Activated CD8-positive, alpha-beta memory T cell treated with anti-CD3 and anti-CD28 coated beads, Interleukin-2, amount 10 ng/mL, durations not matched to agents 7 days and 5 days (primary cell): ENCODE measurements around the gene TRIM63. TPM values are rescaled to one million over a fixed set of nuclear protein-coding genes. Genes with fewer than 3 reads are reported as not detected.

Source experiments
- ATAC-seq: fragments of 150-1000 bp; cut with Tn5 transposase; one replicate; pipeline ENCODE4 v1.10.0; 2021; ENCODE audit warnings: moderate library complexity
- CTCF ChIA-PET: fragments of 350-600 bp; sonication (Branson Sonifier 250); formaldehyde crosslinking; loops from one replicate; lab custom pipeline; 2021; ENCODE audit warnings: antibody characterized with exemption; lab: Charles Lee
- DNase-seq: peaks from one replicate; pipeline ENCODE4 v3.0.0-alpha.2; 2020
- H3K27ac Mint-ChIP-seq: one replicate; pipeline ENCODE4 v1.8.0; 2021; ENCODE audit warnings: mild to moderate bottlenecking, mixed read lengths
- H3K27me3 Mint-ChIP-seq: one replicate; pipeline ENCODE4 v1.8.0; 2021; ENCODE audit warnings: mixed read lengths
- H3K36me3 Mint-ChIP-seq: one replicate; pipeline ENCODE4 v1.8.0; 2021; ENCODE audit warnings: mild to moderate bottlenecking, mixed read lengths
- H3K4me1 Mint-ChIP-seq: one replicate; pipeline ENCODE4 v1.8.0; 2021; ENCODE audit warnings: mixed read lengths
- H3K4me3 Mint-ChIP-seq: one replicate; pipeline ENCODE4 v1.8.0; 2021; ENCODE audit warnings: mild to moderate bottlenecking, moderate library complexity, mixed read lengths
- H3K9me3 Mint-ChIP-seq: one replicate; pipeline ENCODE4 v1.8.0; 2022; ENCODE audit warnings: low read depth, mixed read lengths
- total RNA-seq, 2 experiments: library from RNA; stranded (reverse); gene quantifications; one replicate each; pipeline ENCODE4 v1.2.3, GENCODE V29; 2021

Gene TRIM63
- total RNA-seq, 2 experiments from 2014 or later: not detected

- no peak overlapping the region for H3K27ac Mint-ChIP-seq
- H3K4me1 Mint-ChIP-seq: peaks cover 8% of the 10 kb centered on the region
- no peaks in the 10 kb centered on the region for H3K9me3 Mint-ChIP-seq
- no peak for ATAC-seq
- no peak overlapping the region for H3K4me3 Mint-ChIP-seq
- peaks cover 12% of the 10 kb centered on the region for H3K27me3 Mint-ChIP-seq
- no peak for DNase-seq
- CTCF ChIA-PET: interaction anchor here (0.7 to 0.8 kb wide), 2 partner anchors 112 to 137 kb away, joined by 3 read pairs; partner anchors contain the start of gene ZNF593
- H3K36me3 Mint-ChIP-seq: no peaks in the 10 kb centered on the region
Observed at GRCh38 chr1:26032656-26033357, 34.6 kb downstream of the TRIM63 start.

GRCh38 chr1:26031611-26032220 lies 35.7 kb downstream of the TRIM63 start:
- peaks cover 8% of the 10 kb centered on the region for H3K4me1 Mint-ChIP-seq
- H3K9me3 Mint-ChIP-seq: no peaks in the 10 kb centered on the region
- ATAC-seq: no peak
- DNase-seq: no peak
- no peak overlapping the region for H3K27ac Mint-ChIP-seq
- no peaks in the 10 kb centered on the region for H3K36me3 Mint-ChIP-seq
- no peak overlapping the region for H3K4me3 Mint-ChIP-seq
- peaks cover 12% of the 10 kb centered on the region for H3K27me3 Mint-ChIP-seq
- CTCF ChIA-PET: interaction anchor here (1.0 to 1.2 kb wide), 2 partner anchors 113 to 138 kb away, joined by 3 to 4 read pairs; partner anchors contain the start of gene ZNF593

DNA sequence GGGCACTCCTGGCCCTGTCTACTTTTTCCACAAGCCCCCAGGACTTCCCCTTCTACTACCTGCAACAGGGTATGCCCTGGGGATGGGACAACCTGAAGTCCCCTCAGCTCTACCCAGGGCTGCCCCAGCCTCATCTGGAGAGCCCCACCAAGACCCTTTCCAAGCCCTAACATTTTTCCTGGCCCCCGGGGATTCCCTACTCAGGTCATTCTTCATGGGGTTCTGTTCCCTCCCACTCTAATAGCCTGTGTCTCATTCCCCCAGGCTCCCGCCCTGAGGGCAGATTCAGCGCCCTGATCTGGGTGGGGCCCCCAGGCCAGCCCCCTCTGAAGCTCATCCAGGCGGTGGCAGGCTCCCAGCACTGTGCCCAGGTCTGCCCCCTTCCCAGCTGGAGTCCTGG lies 36.2 kb downstream of the TRIM63 start:
- no peaks in the 10 kb centered on the region for H3K36me3 Mint-ChIP-seq
- H3K4me1 Mint-ChIP-seq: peaks cover 8% of the 10 kb centered on the region
- no peak overlapping the region for H3K27ac Mint-ChIP-seq
- ATAC-seq (no peak), DNase-seq (no peak)
- CTCF ChIA-PET: interaction anchor here (1.0 to 1.2 kb wide), 2 partner anchors 113 to 139 kb away, joined by 3 to 4 read pairs; partner anchors contain the start of gene ZNF593
- peaks cover 12% of the 10 kb centered on the region for H3K27me3 Mint-ChIP-seq
- H3K4me3 Mint-ChIP-seq: no peak overlapping the region
- no peaks in the 10 kb centered on the region for H3K9me3 Mint-ChIP-seq

DNA sequence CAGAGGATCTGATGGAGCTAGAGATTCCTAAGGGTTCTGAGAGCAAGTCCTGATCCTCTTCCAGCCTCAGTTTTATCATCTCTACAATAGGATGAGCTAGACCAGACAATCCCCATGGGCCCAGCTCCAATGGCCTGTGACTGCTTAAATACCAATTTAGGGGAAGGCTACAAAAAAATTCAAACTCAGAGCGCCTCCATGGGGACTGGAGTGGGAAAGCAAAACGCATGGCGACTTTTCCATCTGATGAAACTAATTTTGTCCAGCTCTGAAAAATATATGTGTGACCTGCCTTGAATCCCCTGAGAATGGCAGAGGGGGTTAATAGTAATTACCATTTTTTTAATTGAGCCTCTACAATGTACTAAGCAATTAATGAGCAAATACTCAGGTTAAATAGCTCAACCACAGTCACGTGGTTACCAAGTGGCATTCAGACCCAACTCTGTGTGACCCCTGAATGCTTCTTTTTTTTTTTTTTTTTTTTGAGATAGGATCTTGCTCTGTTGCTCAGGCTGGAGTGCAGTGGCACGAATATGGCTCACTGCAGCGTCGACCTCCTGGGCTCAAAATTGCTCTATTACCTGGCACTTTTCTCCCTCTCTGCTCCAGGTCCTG lies 37.5 kb downstream of the TRIM63 start:
- Mint-ChIP-seq H3K4me3 (no peak overlapping the region), H3K27ac (no peak overlapping the region), H3K4me1 (peaks cover 6% of the 10 kb centered on the region), H3K9me3 (no peaks in the 10 kb centered on the region), H3K27me3 (peaks cover 12% of the 10 kb centered on the region), H3K36me3 (no peaks in the 10 kb centered on the region)
- no peak for DNase-seq
- ATAC-seq: no peak
- CTCF ChIA-PET: interaction anchor here (0.8 to 0.9 kb wide), 3 partner anchors 9 to 134 kb away, joined by 3 to 4 read pairs (median 3); no protein-coding TSS in a partner anchor

- Mint-ChIP-seq H3K27me3 (peaks cover 4% of the 10 kb centered on the region), H3K36me3 (no peaks in the 10 kb centered on the region), H3K4me3 (no peak overlapping the region), H3K9me3 (no peaks in the 10 kb centered on the region), H3K27ac (no peak overlapping the region), H3K4me1 (no peaks in the 10 kb centered on the region)
- no peak for DNase-seq
- CTCF ChIA-PET: interaction anchor here (0.8 to 0.9 kb wide), 3 partner anchors 10 to 134 kb away, joined by 3 to 4 read pairs (median 3); no protein-coding TSS in a partner anchor
- ATAC-seq: no peak
Observed at GRCh38 chr1:26029054-26029863, 38.2 kb downstream of the TRIM63 start.

DNA sequence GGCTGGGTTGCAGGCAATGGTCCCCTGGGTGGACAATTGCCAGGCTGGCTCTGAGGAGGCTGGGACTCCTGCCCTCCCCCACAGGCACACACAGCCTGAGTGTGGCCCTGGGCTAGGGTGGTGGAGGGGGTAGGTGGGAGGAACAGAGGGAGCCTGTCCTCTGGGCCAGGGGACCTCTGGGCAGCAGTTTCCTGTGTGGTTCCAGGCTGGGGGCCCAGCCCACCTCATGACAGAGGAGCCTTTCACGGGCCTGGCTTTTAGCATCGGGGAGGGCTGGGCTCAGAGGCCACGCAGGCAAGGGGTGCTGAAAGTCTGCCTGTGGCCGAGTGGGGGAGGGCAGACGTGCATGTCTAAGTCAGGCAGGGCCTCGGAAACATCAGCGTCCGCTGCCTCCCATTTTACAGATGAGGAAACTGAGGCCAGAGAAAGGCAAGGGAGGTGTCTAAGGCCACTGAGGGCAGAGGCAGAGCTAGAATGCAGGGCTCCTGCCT lies 38.9 kb downstream of the TRIM63 start:
- Mint-ChIP-seq H3K27ac (no peak overlapping the region), H3K36me3 (no peaks in the 10 kb centered on the region), H3K4me3 (no peak overlapping the region), H3K9me3 (no peaks in the 10 kb centered on the region), H3K27me3 (no peaks in the 10 kb centered on the region), H3K4me1 (no peaks in the 10 kb centered on the region)
- CTCF ChIA-PET: no interaction called here
- DNase-seq: no peak
- ATAC-seq: no peak

- H3K36me3 Mint-ChIP-seq: no peaks in the 10 kb centered on the region
- H3K27me3 Mint-ChIP-seq: no peaks in the 10 kb centered on the region
- no peak overlapping the region for H3K27ac Mint-ChIP-seq
- H3K4me3 Mint-ChIP-seq: no peak overlapping the region
- no peaks in the 10 kb centered on the region for H3K9me3 Mint-ChIP-seq
- CTCF ChIA-PET: interaction anchor here (1.2 to 2.3 kb wide), 5 partner anchors 8 to 142 kb away, joined by 3 to 11 read pairs (median 5); partner anchors contain the start of gene ZNF593
- DNase-seq: no peak
- ATAC-seq: no peak
- H3K4me1 Mint-ChIP-seq: no peaks in the 10 kb centered on the region
Observed at GRCh38 chr1:26027716-26028489, 39.5 kb downstream of the TRIM63 start.

- no peak overlapping the region for H3K27ac Mint-ChIP-seq
- no peak overlapping the region for H3K4me3 Mint-ChIP-seq
- DNase-seq (no peak), ATAC-seq (no peak)
- no peaks in the 10 kb centered on the region for H3K36me3 Mint-ChIP-seq
- CTCF ChIA-PET: interaction anchor here (1.7 to 2.3 kb wide), 2 partner anchors 11 kb away, joined by 4 to 11 read pairs; no protein-coding TSS in a partner anchor
- H3K27me3 Mint-ChIP-seq: no peaks in the 10 kb centered on the region
- no peaks in the 10 kb centered on the region for H3K4me1 Mint-ChIP-seq
- no peaks in the 10 kb centered on the region for H3K9me3 Mint-ChIP-seq
Observed at GRCh38 chr1:26025517-26025916, 41.9 kb downstream of the TRIM63 start.

- H3K4me1 Mint-ChIP-seq: peaks cover 3% of the 10 kb centered on the region
- H3K4me3 Mint-ChIP-seq: no peak overlapping the region
- no peaks in the 10 kb centered on the region for H3K9me3 Mint-ChIP-seq
- no peak overlapping the region for H3K27ac Mint-ChIP-seq
- ATAC-seq (no peak), DNase-seq (no peak)
- no peaks in the 10 kb centered on the region for H3K36me3 Mint-ChIP-seq
- CTCF ChIA-PET: interaction anchor here (1.3 to 1.7 kb wide), 2 partner anchors 9 to 12 kb away, joined by 3 to 4 read pairs; no protein-coding TSS in a partner anchor
- H3K27me3 Mint-ChIP-seq: peaks cover 3% of the 10 kb centered on the region
Observed at GRCh38 chr1:26025060-26025459, 42.4 kb downstream of the TRIM63 start.

- no peaks in the 10 kb centered on the region for H3K9me3 Mint-ChIP-seq
- peaks cover 10% of the 10 kb centered on the region for H3K4me1 Mint-ChIP-seq
- CTCF ChIA-PET: interaction anchor here (0.6 to 1.7 kb wide), 3 partner anchors 11 to 146 kb away, joined by 3 to 4 read pairs (median 3); partner anchors contain the start of gene ZNF593
- ATAC-seq: no peak
- peaks cover 3% of the 10 kb centered on the region for H3K27me3 Mint-ChIP-seq
- no peaks in the 10 kb centered on the region for H3K36me3 Mint-ChIP-seq
- no peak overlapping the region for H3K4me3 Mint-ChIP-seq
- H3K27ac Mint-ChIP-seq: no peak overlapping the region
- no peak for DNase-seq
Observed at GRCh38 chr1:26023826-26024225, 43.6 kb downstream of the TRIM63 start.

GRCh38 chr1:26023009-26023408 lies 44.4 kb downstream of the TRIM63 start:
- H3K27me3 Mint-ChIP-seq: peaks cover 3% of the 10 kb centered on the region
- no peak overlapping the region for H3K27ac Mint-ChIP-seq
- DNase-seq (no peak), ATAC-seq (no peak)
- CTCF ChIA-PET: interaction anchor here (1.1 kb wide), 1 partner anchor 26 kb away, joined by 4 read pairs; the partner anchor contains the start of gene PAFAH2
- no peaks in the 10 kb centered on the region for H3K9me3 Mint-ChIP-seq
- no peak overlapping the region for H3K4me3 Mint-ChIP-seq
- H3K36me3 Mint-ChIP-seq: no peaks in the 10 kb centered on the region
- H3K4me1 Mint-ChIP-seq: peaks cover 10% of the 10 kb centered on the region

GRCh38 chr1:26022404-26022779 lies 45.0 kb downstream of the TRIM63 start:
- Mint-ChIP-seq H3K9me3 (no peaks in the 10 kb centered on the region), H3K4me3 (no peak overlapping the region), H3K36me3 (no peaks in the 10 kb centered on the region), H3K27me3 (peaks cover 3% of the 10 kb centered on the region), H3K4me1 (peaks cover 10% of the 10 kb centered on the region), H3K27ac (no peak overlapping the region)
- no peak for ATAC-seq
- CTCF ChIA-PET: interaction anchor here (1.1 to 1.3 kb wide), 2 partner anchors 12 to 25 kb away, joined by 4 to 5 read pairs; partner anchors contain the start of gene PAFAH2
- DNase-seq: no peak
